LHCN-M2 (cell line): ENCODE results near the gene GET4. TPM values are rescaled to one million over a fixed set of nuclear protein-coding genes. Genes with fewer than 3 reads are reported as not detected.

Experiments used
- DNase-seq: peaks from one replicate; pipeline ENCODE4 v3.0.0-alpha.2; 2012; ENCODE audit warnings: low read depth
- total RNA-seq: library from RNA; depleted of rRNA; stranded (reverse); fragments of >200 nt; gene quantifications from 2 replicates; pipeline ENCODE4 v1.2.3, GENCODE V29; 2014

GET4 gene
- total RNA-seq, 1 experiment from 2014 or later = 33.7 TPM

GRCh38 chr7:899806-900205 lies 23.5 kb downstream of the GET4 start:
- no peak for DNase-seq

- no peak for DNase-seq
These were observed 24.1 kb downstream of the GET4 start for GRCh38 chr7:900331-901040.

- DNase-seq = no peak
These were observed 24.7 kb downstream of the GET4 start for GRCh38 chr7:901041-901387.

- DNase-seq = peak; percentile 72
These were observed 25.2 kb downstream of the GET4 start for GRCh38 chr7:901388-902154.

- no peak for DNase-seq
These were observed 26.6 kb downstream of the GET4 start for GRCh38 chr7:902996-903395.

- DNase-seq = no peak
These were observed 27.8 kb downstream of the GET4 start for GRCh38 chr7:903921-904755.

- peak; percentile 72 for DNase-seq
These were observed 28.5 kb downstream of the GET4 start for GRCh38 chr7:904847-905246.

- peak; percentile 47 for DNase-seq
These were observed 30.4 kb downstream of the GET4 start for GRCh38 chr7:906776-907157.

- peak; percentile 15 for DNase-seq
These were observed 31.0 kb downstream of the GET4 start for GRCh38 chr7:907158-907980.

- no peak for DNase-seq
These were observed 31.8 kb downstream of the GET4 start for GRCh38 chr7:908159-908581.

- peak; percentile 28 for DNase-seq
These were observed 32.4 kb downstream of the GET4 start for GRCh38 chr7:908591-909357.

- DNase-seq = peak; percentile 10
These were observed 33.3 kb downstream of the GET4 start for GRCh38 chr7:909358-910329.

- DNase-seq = no peak
These were observed 34.1 kb downstream of the GET4 start for GRCh38 chr7:910441-910861.

- no peak for DNase-seq
These were observed 34.6 kb downstream of the GET4 start for GRCh38 chr7:910931-911431.

GRCh38 chr7:911791-912480 lies 35.6 kb downstream of the GET4 start:
- no peak for DNase-seq

- DNase-seq = no peak
These were observed 37.6 kb downstream of the GET4 start for GRCh38 chr7:913736-914520.

- no peak for DNase-seq
These were observed 38.3 kb downstream of the GET4 start for GRCh38 chr7:914521-915194.
